Measurements from ENCODE around the gene RABEPK. TPM values are rescaled to one million over a fixed set of nuclear protein-coding genes. Genes with fewer than 3 reads are reported as not detected.
"Not testable (repeated sequence)": the region's sequence is repeated elsewhere in the genome, so short reads cannot be mapped to it uniquely, and the experiment has no call there.

The RABEPK gene
- total RNA-seq, 1 donor, result 25.2 TPM

- no peak for TF ChIP-seq CTCF (IDR thresholded peaks at IDR 0.05; ENCODE audit: insufficient read depth, low read length)
- peak; percentile 69 for DNase-seq (ENCODE audit: low read depth)
- H3K4me3 ChIP-seq (ENCODE audit: low read depth, low read length), result no peak overlapping the region
These were observed 17.3 kb upstream of the RABEPK start for GRCh38 chr9:125183054-125183453.

- no peak for DNase-seq (ENCODE audit: low read depth)
- TF ChIP-seq CTCF (IDR thresholded peaks at IDR 0.05; ENCODE audit: insufficient read depth, low read length), result no peak
- no peak overlapping the region for H3K4me3 ChIP-seq (ENCODE audit: low read depth, low read length)
These were observed 16.8 kb upstream of the RABEPK start for GRCh38 chr9:125183561-125183960.

GRCh38 chr9:125189011-125189360 lies 11.4 kb upstream of the RABEPK start:
- DNase-seq (ENCODE audit: low read depth), result no peak
- no peak for TF ChIP-seq CTCF (IDR thresholded peaks at IDR 0.05; ENCODE audit: insufficient read depth, low read length)
- peak overlapping the region; percentile 95 for H3K4me3 ChIP-seq (ENCODE audit: low read depth, low read length)

- peak; percentile 70 for TF ChIP-seq CTCF (IDR thresholded peaks at IDR 0.05; ENCODE audit: insufficient read depth, low read length)
- DNase-seq (ENCODE audit: low read depth), result peak; percentile 95
- H3K4me3 ChIP-seq (ENCODE audit: low read depth, low read length), result peak within 1 kb of the TSS; percentile 95
These were observed 10.7 kb upstream of the RABEPK start, which contains the start of gene PPP6C for GRCh38 chr9:125189361-125190289. Gene PPP6C (minus strand): TSS chr9:125189803. CDS start chr9:125189718, 85 bp downstream.

- TF ChIP-seq CTCF (IDR thresholded peaks at IDR 0.05; ENCODE audit: insufficient read depth, low read length), result no peak
- peak overlapping the region; percentile 95 for H3K4me3 ChIP-seq (ENCODE audit: low read depth, low read length)
- DNase-seq (ENCODE audit: low read depth), result peak; percentile 26
These were observed 10.0 kb upstream of the RABEPK start for GRCh38 chr9:125190361-125190801.

GRCh38 chr9:125194466-125194865 lies 5.9 kb upstream of the RABEPK start:
- H3K4me3 ChIP-seq (ENCODE audit: low read depth, low read length); DNase-seq (ENCODE audit: low read depth): not testable (repeated sequence)

GRCh38 chr9:125195591-125195990 lies 4.8 kb upstream of the RABEPK start:
- not testable (repeated sequence) for DNase-seq (ENCODE audit: low read depth); H3K4me3 ChIP-seq (ENCODE audit: low read depth, low read length)

Measured in fibroblast of the aortic adventitia (primary cell).